Sigmoid colon (tissue), 3 donors: ENCODE results near the gene TBC1D8.

Experiments
- CTCF ChIP-seq, 4 experiments: fragments of 450-650 bp in 3 of 4; fragments of 200-600 bp in 1 of 4; IDR thresholded peaks; one replicate each; pipeline ENCODE4 v1.5.1; 2016 to 2019; ENCODE audit warnings: antibody characterized with exemption in 4 of 4, mild to moderate bottlenecking in 3 of 4, moderate library complexity in 2 of 4
- POLR2A ChIP-seq, 2 donors: fragments of 450-650 bp; IDR thresholded peaks; one replicate each; pipeline ENCODE4 v1.6.1; 2016; ENCODE audit warnings: antibody characterized with exemption in 2 of 2, mild to moderate bottlenecking in 2 of 2, moderate library complexity in 2 of 2

DNA sequence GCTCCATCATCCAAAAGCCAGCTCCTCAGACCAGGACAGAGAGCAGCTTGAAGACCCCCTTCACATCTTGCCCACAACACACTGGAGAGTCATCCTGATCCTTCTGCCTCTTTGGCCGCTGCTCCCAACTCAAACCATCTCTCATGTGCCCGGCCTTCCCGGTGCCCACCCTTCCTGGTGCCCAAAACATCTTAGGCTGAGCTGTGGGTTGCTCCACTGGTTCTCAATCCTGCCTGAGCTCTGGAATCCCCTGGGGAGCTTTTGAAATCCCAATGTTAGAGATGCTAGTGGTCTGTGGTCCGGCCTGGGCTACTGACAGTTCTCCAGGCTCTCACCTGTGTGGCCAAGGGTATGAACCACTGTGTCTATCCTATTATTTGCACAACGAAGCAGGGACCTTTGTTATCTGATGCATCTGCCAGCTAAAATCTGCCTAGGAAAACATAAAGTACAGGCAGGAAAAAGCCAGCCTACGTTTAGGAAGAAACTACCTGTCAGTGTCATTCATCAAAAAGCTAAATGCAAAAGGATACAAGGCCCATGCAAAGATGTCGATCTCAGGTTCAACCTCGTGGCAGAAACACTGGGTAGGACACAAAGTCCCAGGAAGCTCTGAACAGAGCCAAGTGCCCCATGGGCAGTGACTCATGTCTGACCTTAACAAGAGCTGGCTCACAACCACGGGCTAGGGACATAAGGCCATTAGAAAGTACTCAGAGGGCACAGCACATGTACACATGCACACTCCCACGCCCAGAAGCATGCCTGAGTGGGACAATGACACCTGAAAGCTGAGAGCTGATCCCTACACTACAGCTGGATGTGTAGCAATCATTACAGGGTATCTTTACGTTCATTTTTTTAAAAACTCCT lies 30.8 kb downstream of the TBC1D8 start:
- TF ChIP-seq POLR2A (IDR thresholded peaks at IDR 0.05) (no peak), CTCF (IDR thresholded peaks at IDR 0.05) (no peak)
